ENCODE data around the gene ADIPOR2.
"Not testable (repeated sequence)": the region's sequence is repeated elsewhere in the genome, so short reads cannot be mapped to it uniquely, and the experiment has no call there.

The ADIPOR2 gene

GRCh38 chr12:1703771-1704722 is 13.2 kb downstream of the ADIPOR2 start:
- Histone ChIP-seq H3K27me3 (ENCODE audit: control insufficient read depth in 1 of 2, insufficient read depth in 2 of 2, low read length in 2 of 2) (no peaks in the 10 kb centered on the region), H3K9me3 (ENCODE audit: control insufficient read depth in 1 of 2, low read length in 2 of 2) (no peaks in the 10 kb centered on the region), H3K4me1 (ENCODE audit: control insufficient read depth in 1 of 2, insufficient read depth in 2 of 2, low read length in 2 of 2) (peaks cover 15 to 28% of the 10 kb centered on the region in 2 donors), H3K4me3 (ENCODE audit: low read depth in 1 of 2, low read length in 2 of 2) (no peak overlapping the region), H3K36me3 (ENCODE audit: control insufficient read depth in 1 of 2, insufficient read depth in 2 of 2, low read length in 2 of 2) (no peaks in the 10 kb centered on the region), H3K27ac (ENCODE audit: low read depth, low read length) (no peak overlapping the region), H3K9ac (ENCODE audit: low read depth in 1 of 2, low read length in 2 of 2) (no peak overlapping the region)

DNA sequence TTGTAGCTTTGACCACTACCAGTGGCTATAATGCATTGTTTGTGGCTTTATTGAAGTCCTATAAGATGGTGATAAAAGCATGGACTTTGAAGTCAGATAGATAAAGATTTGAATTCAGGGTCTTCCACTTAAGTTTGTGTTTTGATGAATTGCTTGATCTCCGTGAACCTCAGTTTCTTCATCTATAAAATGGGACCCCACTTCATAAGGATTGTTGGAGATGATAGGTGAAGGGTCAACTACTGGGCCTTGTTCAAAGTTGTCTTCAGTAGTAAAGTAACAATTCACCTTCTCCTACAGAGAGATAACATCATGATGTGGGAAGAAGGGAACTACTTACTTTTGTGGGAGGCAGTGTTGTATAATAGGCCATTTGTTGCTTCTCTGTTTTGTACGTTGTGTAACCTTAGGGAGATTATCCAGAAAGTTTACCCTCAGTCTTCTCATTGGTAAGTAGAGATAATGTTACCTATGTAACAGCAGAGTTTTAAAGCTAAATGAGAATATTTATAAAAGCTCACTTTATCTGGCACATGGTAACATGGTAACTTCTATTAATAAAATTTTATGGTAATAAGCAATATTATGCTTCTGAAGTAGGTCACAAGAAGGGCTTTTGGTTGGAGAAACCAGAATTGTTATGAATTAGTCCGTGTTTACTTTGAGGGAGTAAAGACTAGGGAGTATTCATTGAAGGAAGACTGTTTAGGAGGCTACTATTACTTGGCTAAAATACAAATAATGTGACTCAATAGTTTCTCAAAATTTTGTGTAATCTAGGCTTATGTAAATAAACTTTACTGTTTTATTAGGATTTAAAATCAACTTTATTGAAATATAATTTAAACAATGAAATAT is 15.1 kb downstream of the ADIPOR2 start:
- no peaks in the 10 kb centered on the region for H3K36me3 ChIP-seq (ENCODE audit: control insufficient read depth in 1 of 2, insufficient read depth in 2 of 2, low read length in 2 of 2)
- no peaks in the 10 kb centered on the region for H3K9me3 ChIP-seq (ENCODE audit: control insufficient read depth in 1 of 2, low read length in 2 of 2)
- H3K27me3 ChIP-seq (ENCODE audit: control insufficient read depth in 1 of 2, insufficient read depth in 2 of 2, low read length in 2 of 2), result no peaks in the 10 kb centered on the region
- H3K9ac ChIP-seq (ENCODE audit: low read depth in 1 of 2, low read length in 2 of 2), result no peak overlapping the region
- H3K27ac ChIP-seq (ENCODE audit: low read depth, low read length), result no peak overlapping the region
- peaks cover 15 to 23% of the 10 kb centered on the region in 2 donors for H3K4me1 ChIP-seq (ENCODE audit: control insufficient read depth in 1 of 2, insufficient read depth in 2 of 2, low read length in 2 of 2)
- H3K4me3 ChIP-seq (ENCODE audit: low read depth in 1 of 2, low read length in 2 of 2), result no peak overlapping the region

DNA sequence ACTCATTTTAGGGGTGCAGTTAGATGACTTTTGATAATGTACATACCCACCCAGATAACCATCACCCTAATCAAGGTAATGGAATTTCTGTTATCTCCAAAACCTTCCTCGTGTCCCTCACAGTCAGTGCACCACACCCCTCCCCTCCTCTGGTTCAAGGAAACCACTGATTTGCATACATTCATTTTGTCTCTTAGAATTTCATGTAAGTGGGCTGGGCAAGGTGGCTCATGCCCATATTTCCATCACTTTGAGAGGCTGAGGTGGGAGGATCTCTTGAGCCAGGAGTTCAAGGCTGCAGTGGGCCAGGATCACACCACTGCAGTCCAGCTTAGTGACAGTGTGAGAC is 15.7 kb downstream of the ADIPOR2 start:
- Histone ChIP-seq H3K27ac (ENCODE audit: low read depth, low read length) (no peak overlapping the region), H3K4me1 (ENCODE audit: control insufficient read depth in 1 of 2, insufficient read depth in 2 of 2, low read length in 2 of 2) (peaks cover 19 to 23% of the 10 kb centered on the region in 2 donors), H3K9me3 (ENCODE audit: control insufficient read depth in 1 of 2, low read length in 2 of 2) (no peaks in the 10 kb centered on the region), H3K9ac (ENCODE audit: low read depth in 1 of 2, low read length in 2 of 2) (no peak overlapping the region), H3K27me3 (ENCODE audit: control insufficient read depth in 1 of 2, insufficient read depth in 2 of 2, low read length in 2 of 2) (no peaks in the 10 kb centered on the region), H3K4me3 (ENCODE audit: low read depth in 1 of 2, low read length in 2 of 2) (no peak overlapping the region), H3K36me3 (ENCODE audit: control insufficient read depth in 1 of 2, insufficient read depth in 2 of 2, low read length in 2 of 2) (no peaks in the 10 kb centered on the region)

DNA sequence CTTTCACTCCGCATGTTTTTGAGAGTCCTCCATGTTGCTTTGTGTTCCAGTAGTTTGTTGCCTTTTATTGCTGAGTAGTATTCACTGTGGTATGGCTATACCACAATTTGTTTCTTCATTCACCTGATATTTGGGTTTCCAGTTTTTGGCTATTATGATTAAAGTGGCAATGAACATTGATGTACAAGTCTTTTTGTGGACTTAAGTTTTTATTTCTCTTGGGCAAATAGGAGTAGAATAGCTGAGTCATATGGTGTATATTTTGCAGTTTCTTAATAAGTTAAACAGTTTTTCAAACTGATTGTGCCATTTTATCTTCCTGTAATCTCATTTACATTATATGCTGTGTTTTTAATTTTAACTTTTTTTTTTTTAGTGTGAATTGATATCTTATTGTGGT is 16.2 kb downstream of the ADIPOR2 start:
- no peak overlapping the region for H3K9ac ChIP-seq (ENCODE audit: low read depth in 1 of 2, low read length in 2 of 2)
- no peaks in the 10 kb centered on the region for H3K36me3 ChIP-seq (ENCODE audit: control insufficient read depth in 1 of 2, insufficient read depth in 2 of 2, low read length in 2 of 2)
- H3K9me3 ChIP-seq (ENCODE audit: control insufficient read depth in 1 of 2, low read length in 2 of 2), result no peaks in the 10 kb centered on the region
- no peaks in the 10 kb centered on the region for H3K27me3 ChIP-seq (ENCODE audit: control insufficient read depth in 1 of 2, insufficient read depth in 2 of 2, low read length in 2 of 2)
- no peak overlapping the region for H3K27ac ChIP-seq (ENCODE audit: low read depth, low read length)
- no peak overlapping the region for H3K4me3 ChIP-seq (ENCODE audit: low read depth in 1 of 2, low read length in 2 of 2)
- H3K4me1 ChIP-seq (ENCODE audit: control insufficient read depth in 1 of 2, insufficient read depth in 2 of 2, low read length in 2 of 2), result peaks cover 19 to 23% of the 10 kb centered on the region in 2 donors

GRCh38 chr12:1709968-1710367 is 19.1 kb downstream of the ADIPOR2 start:
- H3K9ac ChIP-seq (ENCODE audit: low read depth in 1 of 2, low read length in 2 of 2); H3K36me3 ChIP-seq (ENCODE audit: control insufficient read depth in 1 of 2, insufficient read depth in 2 of 2, low read length in 2 of 2); H3K27me3 ChIP-seq (ENCODE audit: control insufficient read depth in 1 of 2, insufficient read depth in 2 of 2, low read length in 2 of 2); H3K4me3 ChIP-seq (ENCODE audit: low read depth in 1 of 2, low read length in 2 of 2); H3K27ac ChIP-seq (ENCODE audit: low read depth, low read length); H3K9me3 ChIP-seq (ENCODE audit: control insufficient read depth in 1 of 2, low read length in 2 of 2): not testable (repeated sequence)
- peaks cover 15 to 22% of the 10 kb centered on the region in 2 donors for H3K4me1 ChIP-seq (ENCODE audit: control insufficient read depth in 1 of 2, insufficient read depth in 2 of 2, low read length in 2 of 2)

- Histone ChIP-seq H3K4me1 (ENCODE audit: control insufficient read depth in 1 of 2, insufficient read depth in 2 of 2, low read length in 2 of 2) (peaks cover 12 to 19% of the 10 kb centered on the region in 2 donors), H3K9ac (ENCODE audit: low read depth in 1 of 2, low read length in 2 of 2) (peak overlapping the region in 1 of 2 donors; percentile 43)
- H3K9me3 ChIP-seq (ENCODE audit: control insufficient read depth in 1 of 2, low read length in 2 of 2); H3K36me3 ChIP-seq (ENCODE audit: control insufficient read depth in 1 of 2, insufficient read depth in 2 of 2, low read length in 2 of 2); H3K27ac ChIP-seq (ENCODE audit: low read depth, low read length); H3K4me3 ChIP-seq (ENCODE audit: low read depth in 1 of 2, low read length in 2 of 2); H3K27me3 ChIP-seq (ENCODE audit: control insufficient read depth in 1 of 2, insufficient read depth in 2 of 2, low read length in 2 of 2): not testable (repeated sequence)
Observed at GRCh38 chr12:1710870-1711269, 20.0 kb downstream of the ADIPOR2 start.

- H3K9me3 ChIP-seq (ENCODE audit: control insufficient read depth in 1 of 2, low read length in 2 of 2); H3K4me3 ChIP-seq (ENCODE audit: low read depth in 1 of 2, low read length in 2 of 2); H3K27ac ChIP-seq (ENCODE audit: low read depth, low read length); H3K36me3 ChIP-seq (ENCODE audit: control insufficient read depth in 1 of 2, insufficient read depth in 2 of 2, low read length in 2 of 2); H3K27me3 ChIP-seq (ENCODE audit: control insufficient read depth in 1 of 2, insufficient read depth in 2 of 2, low read length in 2 of 2): not testable (repeated sequence)
- Histone ChIP-seq H3K4me1 (ENCODE audit: control insufficient read depth in 1 of 2, insufficient read depth in 2 of 2, low read length in 2 of 2) (peaks cover 13 to 21% of the 10 kb centered on the region in 2 donors), H3K9ac (ENCODE audit: low read depth in 1 of 2, low read length in 2 of 2) (peak overlapping the region in 1 of 2 donors; percentile 43)
Observed at GRCh38 chr12:1711536-1712211, 20.8 kb downstream of the ADIPOR2 start.

DNA sequence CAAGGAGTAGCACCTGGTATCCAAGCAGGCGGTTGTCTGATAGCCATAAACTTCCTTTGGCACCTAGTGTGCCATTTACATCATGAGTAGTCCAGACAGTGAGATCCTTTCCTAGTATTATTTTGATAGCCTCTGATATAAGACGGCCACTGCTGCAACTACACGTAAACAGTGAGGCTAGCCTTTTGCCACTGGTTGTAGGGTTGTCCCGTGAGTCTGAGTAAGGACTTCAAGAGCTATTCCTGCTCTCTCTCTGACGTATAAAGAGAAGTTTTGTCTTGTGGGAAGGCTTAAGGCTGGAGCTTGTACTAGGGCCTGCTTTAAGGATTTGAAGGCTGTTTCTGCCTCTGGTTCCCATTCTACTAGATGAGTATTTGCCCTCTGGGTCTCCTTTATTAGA is 21.4 kb downstream of the ADIPOR2 start:
- peaks cover 14 to 23% of the 10 kb centered on the region in 2 donors for H3K4me1 ChIP-seq (ENCODE audit: control insufficient read depth in 1 of 2, insufficient read depth in 2 of 2, low read length in 2 of 2)
- H3K27me3 ChIP-seq (ENCODE audit: control insufficient read depth in 1 of 2, insufficient read depth in 2 of 2, low read length in 2 of 2); H3K36me3 ChIP-seq (ENCODE audit: control insufficient read depth in 1 of 2, insufficient read depth in 2 of 2, low read length in 2 of 2); H3K9ac ChIP-seq (ENCODE audit: low read depth in 1 of 2, low read length in 2 of 2); H3K4me3 ChIP-seq (ENCODE audit: low read depth in 1 of 2, low read length in 2 of 2); H3K27ac ChIP-seq (ENCODE audit: low read depth, low read length); H3K9me3 ChIP-seq (ENCODE audit: control insufficient read depth in 1 of 2, low read length in 2 of 2): not testable (repeated sequence)

DNA sequence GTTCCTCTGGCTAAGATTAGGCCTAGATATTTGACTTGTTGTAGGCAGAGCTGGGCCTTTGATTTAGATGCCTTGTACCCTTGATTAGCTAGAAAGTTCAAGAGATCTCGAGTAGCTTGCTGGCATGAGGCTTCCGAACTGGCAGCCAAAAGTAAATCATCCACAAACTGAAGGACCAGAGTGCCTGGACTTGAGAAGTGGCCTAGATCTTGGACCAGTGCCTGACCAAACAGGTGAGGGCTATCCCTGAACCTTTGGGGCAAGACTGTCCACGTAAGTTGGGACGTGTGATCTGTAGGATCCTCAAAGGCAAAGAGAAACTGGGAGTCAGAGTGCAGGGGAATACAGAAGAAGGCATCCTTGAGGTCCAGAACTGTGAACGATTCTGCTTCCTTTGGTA is 22.0 kb downstream of the ADIPOR2 start:
- H3K27ac ChIP-seq (ENCODE audit: low read depth, low read length); H3K27me3 ChIP-seq (ENCODE audit: control insufficient read depth in 1 of 2, insufficient read depth in 2 of 2, low read length in 2 of 2); H3K36me3 ChIP-seq (ENCODE audit: control insufficient read depth in 1 of 2, insufficient read depth in 2 of 2, low read length in 2 of 2); H3K9ac ChIP-seq (ENCODE audit: low read depth in 1 of 2, low read length in 2 of 2); H3K9me3 ChIP-seq (ENCODE audit: control insufficient read depth in 1 of 2, low read length in 2 of 2); H3K4me3 ChIP-seq (ENCODE audit: low read depth in 1 of 2, low read length in 2 of 2): not testable (repeated sequence)
- H3K4me1 ChIP-seq (ENCODE audit: control insufficient read depth in 1 of 2, insufficient read depth in 2 of 2, low read length in 2 of 2), result peaks cover 14 to 23% of the 10 kb centered on the region in 2 donors

Data from duodenal mucosa (tissue), 2 donors.